HCT116 (cell line): ENCODE measurements around the gene SLC5A4. TPM values are rescaled to one million over a fixed set of nuclear protein-coding genes. Genes with fewer than 3 reads are reported as not detected.

Experiments used
- ATAC-seq: fragments of 200-7000 bp; cut with Tn5 transposase; 2 replicates; pipeline ENCODE4 v1.9.1; 2020; ENCODE audit warnings: mild to moderate bottlenecking, moderate library complexity
- BruUV-seq: library from RNA; stranded (reverse); fragments of 400-500 nt; replicated peaks from 2 replicates; lab custom pipeline; 2021; lab: Mats Ljungman, UMichigan
- CTCF ChIA-PET: fragments of 300-600 bp; sonication (Branson Sonifier 250); formaldehyde crosslinking; loops from one replicate; lab custom pipeline; 2021; ENCODE audit warnings: antibody characterized with exemption; lab: Charles Lee
- POLR2A ChIA-PET: fragments of 300-600, 350-600 bp; sonication (Branson Sonifier 250); formaldehyde crosslinking; loops from one replicate; lab custom pipeline; 2021; ENCODE audit warnings: antibody characterized with exemption; lab: Charles Lee
- RAD21 ChIA-PET, 2 experiments: fragments of 300-600 bp; sonication (Branson Sonifier 250); formaldehyde crosslinking; loops; one replicate each; lab custom pipeline; 2023; ENCODE audit warnings: low total read pairs in 2 of 2; ENCODE audit not compliant: uncharacterized antibody in 2 of 2, unreplicated experiment in 2 of 2, low non-redundant PET in 1 of 2; lab: Charles Lee
- DNase-seq: peaks from one replicate; pipeline ENCODE4 v3.0.0-alpha.2; 2010; ENCODE audit warnings: low read depth, low spot score
- H2AFZ ChIP-seq: fragments of 200-600 bp; shearing (Covaris generic), sonication (generic); 2 replicates; pipeline ENCODE4 v1.6.1; 2017; ENCODE audit warnings: low read depth, mixed run types, mixed read lengths, antibody characterized with exemption, low read length; ENCODE audit not compliant: poor library complexity, severe bottlenecking
- H3K27ac ChIP-seq: 2 replicates; pipeline ENCODE4 v1.5.1; 2012; ENCODE audit warnings: low read depth, low read length
- H3K27me3 ChIP-seq: fragments of 200-600 bp; sonication (generic); 2 replicates; pipeline ENCODE4 v1.6.1; 2016; ENCODE audit warnings: mixed run types, low read length, mixed read lengths; ENCODE audit not compliant: insufficient read depth
- H3K36me3 ChIP-seq, 2 experiments: fragments of 200-500 bp in 1 of 2; fragments of 200-600 bp in 1 of 2; sonication (Bioruptor generic) in 1 of 2; sonication (generic) in 1 of 2; 2 replicates each; pipeline versions ENCODE4 v1.5.1 to v1.6.1; 2014 to 2016; ENCODE audit warnings: low read length in 2 of 2, inconsistent platforms in 1 of 2, mixed read lengths in 1 of 2, mixed run types in 1 of 2; ENCODE audit not compliant: insufficient read depth in 2 of 2, control insufficient read depth in 1 of 2
- H3K4me1 ChIP-seq, 2 experiments: fragments of 200-600 bp in 1 of 2; sonication (generic) in 1 of 2; 2 replicates each; pipeline versions ENCODE4 v1.5.1 to v1.6.1; 2012 to 2017; ENCODE audit warnings: low read length in 2 of 2, inconsistent platforms in 1 of 2, mild to moderate bottlenecking in 1 of 2, mixed read lengths in 1 of 2, mixed run types in 1 of 2, moderate library complexity in 1 of 2; ENCODE audit not compliant: insufficient read depth in 2 of 2, control insufficient read depth in 1 of 2
- H3K4me2 ChIP-seq: fragments of 200-600 bp; sonication (generic); 2 replicates; pipeline ENCODE4 v1.6.1; 2017; ENCODE audit warnings: mixed run types, low read length, mixed read lengths
- H3K4me3 ChIP-seq, 2 experiments: fragments of 200-600 bp in 1 of 2; sonication (generic) in 1 of 2; replicated peaks in 1 of 2; 2 replicates each; pipeline ENCODE4 v1.5.1; 2011 to 2016; ENCODE audit warnings: low read length in 2 of 2, control low read depth in 1 of 2, low read depth in 1 of 2, mild to moderate bottlenecking in 1 of 2, mixed read lengths in 1 of 2, mixed run types in 1 of 2
- H3K79me2 ChIP-seq: fragments of 200-600 bp; sonication (generic); 2 replicates; pipeline ENCODE4 v1.6.1; 2017; ENCODE audit warnings: mild to moderate bottlenecking, mixed run types, low read length, moderate library complexity, mixed read lengths; ENCODE audit not compliant: insufficient read depth
- H3K9ac ChIP-seq: fragments of 200-600 bp; sonication (generic); 2 replicates; pipeline ENCODE4 v1.6.1; 2016; ENCODE audit warnings: low read length, mixed read lengths
- H3K9me2 ChIP-seq: fragments of 200-600 bp; sonication (generic), shearing (Covaris generic); 2 replicates; pipeline ENCODE4 v1.6.1; 2017; ENCODE audit warnings: mixed run types, mild to moderate bottlenecking, moderate library complexity; ENCODE audit not compliant: insufficient read depth
- H3K9me3 ChIP-seq, 2 experiments: fragments of 200-500 bp in 1 of 2; fragments of 200-600 bp in 1 of 2; sonication (Bioruptor generic) in 1 of 2; sonication (generic) in 1 of 2; 2 replicates each; pipeline ENCODE4 v1.6.1; 2014 to 2017; ENCODE audit warnings: low read length in 2 of 2, mixed read lengths in 2 of 2, inconsistent platforms in 1 of 2, low read depth in 1 of 2, mild to moderate bottlenecking in 1 of 2, mixed run types in 1 of 2, moderate library complexity in 1 of 2; ENCODE audit not compliant: control insufficient read depth in 1 of 2, insufficient read depth in 1 of 2
- H4K20me1 ChIP-seq: fragments of 200-600 bp; sonication (generic), shearing (Covaris generic); 2 replicates; pipeline ENCODE4 v1.6.1; 2017; ENCODE audit warnings: mixed run types, mild to moderate bottlenecking, moderate library complexity; ENCODE audit not compliant: insufficient read depth
- CTCF ChIP-seq, 3 experiments: fragments of 200-600 bp in 1 of 3; sonication (generic) in 1 of 3; IDR thresholded peaks in 2 of 3; conservative IDR thresholded peaks in 1 of 3; 2 replicates each; pipeline ENCODE4 v1.5.1; 2012 to 2017; ENCODE audit warnings: low read depth in 2 of 3, low read length in 2 of 3, antibody characterized with exemption in 1 of 3, borderline replicate concordance in 1 of 3, control low read depth in 1 of 3, mild to moderate bottlenecking in 1 of 3, mixed read lengths in 1 of 3, mixed run types in 1 of 3, moderate library complexity in 1 of 3; ENCODE audit not compliant: insufficient read depth in 1 of 3
- EGR1 ChIP-seq: IDR thresholded peaks from 2 replicates; pipeline ENCODE4 v1.6.1; 2012; ENCODE audit warnings: low read depth
- EZH2phosphoT487 ChIP-seq: fragments of 200-600 bp; IDR thresholded peaks from 2 replicates; pipeline ENCODE4 v1.6.1; 2018; ENCODE audit warnings: antibody characterized with exemption, borderline replicate concordance
- MAX ChIP-seq: IDR thresholded peaks from 2 replicates; pipeline ENCODE4 v1.6.1; 2012
- POLR2A ChIP-seq: IDR thresholded peaks from 2 replicates; pipeline ENCODE4 v1.7.0; 2011; ENCODE audit warnings: borderline replicate concordance; ENCODE audit not compliant: insufficient read depth, insufficient read length; ENCODE audit errors: extremely low read depth
- POLR2AphosphoS5 ChIP-seq: IDR thresholded peaks from 2 replicates; pipeline ENCODE4 v1.6.1; 2011; ENCODE audit warnings: mild to moderate bottlenecking, low read depth, low read length, moderate library complexity
- SIN3A ChIP-seq: IDR thresholded peaks from 2 replicates; pipeline ENCODE4 v1.6.1; 2012; ENCODE audit warnings: low read depth
- SRF ChIP-seq: IDR thresholded peaks from 2 replicates; pipeline ENCODE4 v1.6.1; 2012; ENCODE audit warnings: low read depth
- ZFX ChIP-seq: fragments of 450-650 bp; IDR thresholded peaks from 2 replicates; pipeline ENCODE4 v1.6.1; 2017
- ZNF274 ChIP-seq: fragments of 200-500 bp; sonication (Bioruptor generic); IDR thresholded peaks from 2 replicates; pipeline ENCODE4 v1.6.1; 2014; ENCODE audit warnings: mild to moderate bottlenecking, low read depth, low read length, inconsistent platforms
- intact Hi-C: fragments of 100-400 bp; cut with micrococcal nuclease; formaldehyde crosslinking; loops from 2 replicates; pipeline ENCODE4 v1.10.0; 2022
- total RNA-seq: library from RNA; stranded (reverse); gene quantifications from one replicate; pipeline ENCODE4 v1.2.1, GENCODE V29; 2021; ENCODE audit not compliant: unreplicated experiment
- TF ChIP-seq, protein P1 (sequence below): IDR thresholded peaks from 2 replicates; pipeline ENCODE4 v1.6.1; 2012

Gene SLC5A4
- total RNA-seq, 1 experiment from 2014 or later = 0.22 TPM

- H3K27me3 ChIP-seq = peaks cover 19% of the 10 kb centered on the region
- CTCF ChIA-PET = no interaction called here
- no peaks in the 10 kb centered on the region for H4K20me1 ChIP-seq
- DNase-seq (no peak), ATAC-seq (no peak)
- no peak overlapping the region for H3K4me3 ChIP-seq
- no peak overlapping the region for H2AFZ ChIP-seq
- RAD21 ChIA-PET = no interaction called here
- no peak for TF ChIP-seq ZNF274
- no peak for TF ChIP-seq EZH2phosphoT487
- no peak for TF ChIP-seq POLR2A
- TF ChIP-seq MAX = no peak
- TF ChIP-seq ZFX = no peak
- TF ChIP-seq, protein P1, sequence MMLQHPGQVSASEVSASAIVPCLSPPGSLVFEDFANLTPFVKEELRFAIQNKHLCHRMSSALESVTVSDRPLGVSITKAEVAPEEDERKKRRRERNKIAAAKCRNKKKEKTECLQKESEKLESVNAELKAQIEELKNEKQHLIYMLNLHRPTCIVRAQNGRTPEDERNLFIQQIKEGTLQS = no peak
- TF ChIP-seq EGR1 = no peak
- TF ChIP-seq POLR2AphosphoS5 = no peak
- no peak for TF ChIP-seq CTCF (IDR thresholded peaks at IDR 0.05 in 2 of 3, conservative IDR thresholded peaks at IDR 0.05 in 1 of 3; ENCODE audit: borderline replicate concordance in 1 of 3, insufficient read depth in 1 of 3, low read depth in 2 of 3, low read length in 2 of 3)
- no peak for TF ChIP-seq SIN3A
- TF ChIP-seq SRF = no peak
- no TSS peak for BruUV-seq
- no peaks in the 10 kb centered on the region for H3K79me2 ChIP-seq
- no peak overlapping the region for H3K27ac ChIP-seq
- POLR2A ChIA-PET = no interaction called here
- H3K36me3 ChIP-seq = no peaks in the 10 kb centered on the region
- H3K9me3 ChIP-seq = no peaks in the 10 kb centered on the region
- H3K9me2 ChIP-seq = no peaks in the 10 kb centered on the region
- no peaks in the 10 kb centered on the region for H3K4me1 ChIP-seq
- no peak overlapping the region for H3K9ac ChIP-seq
- no peak overlapping the region for H3K4me2 ChIP-seq
- intact Hi-C loops = no loop called here
These were observed 79.2 kb downstream of the SLC5A4 start for GRCh38 chr22:32175683-32176644.
